ENCODE results near the gene TIMM9.

GRCh38 chr14:58408681-58409215 is 18.6 kb downstream of the TIMM9 start:
- TF ChIP-seq, protein P1, sequence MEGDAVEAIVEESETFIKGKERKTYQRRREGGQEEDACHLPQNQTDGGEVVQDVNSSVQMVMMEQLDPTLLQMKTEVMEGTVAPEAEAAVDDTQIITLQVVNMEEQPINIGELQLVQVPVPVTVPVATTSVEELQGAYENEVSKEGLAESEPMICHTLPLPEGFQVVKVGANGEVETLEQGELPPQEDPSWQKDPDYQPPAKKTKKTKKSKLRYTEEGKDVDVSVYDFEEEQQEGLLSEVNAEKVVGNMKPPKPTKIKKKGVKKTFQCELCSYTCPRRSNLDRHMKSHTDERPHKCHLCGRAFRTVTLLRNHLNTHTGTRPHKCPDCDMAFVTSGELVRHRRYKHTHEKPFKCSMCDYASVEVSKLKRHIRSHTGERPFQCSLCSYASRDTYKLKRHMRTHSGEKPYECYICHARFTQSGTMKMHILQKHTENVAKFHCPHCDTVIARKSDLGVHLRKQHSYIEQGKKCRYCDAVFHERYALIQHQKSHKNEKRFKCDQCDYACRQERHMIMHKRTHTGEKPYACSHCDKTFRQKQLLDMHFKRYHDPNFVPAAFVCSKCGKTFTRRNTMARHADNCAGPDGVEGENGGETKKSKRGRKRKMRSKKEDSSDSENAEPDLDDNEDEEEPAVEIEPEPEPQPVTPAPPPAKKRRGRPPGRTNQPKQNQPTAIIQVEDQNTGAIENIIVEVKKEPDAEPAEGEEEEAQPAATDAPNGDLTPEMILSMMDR (IDR thresholded peaks at IDR 0.05; ENCODE audit: low read depth, low read length, missing input control): no peak
- TF ChIP-seq, protein P2, sequence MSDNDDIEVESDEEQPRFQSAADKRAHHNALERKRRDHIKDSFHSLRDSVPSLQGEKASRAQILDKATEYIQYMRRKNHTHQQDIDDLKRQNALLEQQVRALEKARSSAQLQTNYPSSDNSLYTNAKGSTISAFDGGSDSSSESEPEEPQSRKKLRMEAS (IDR thresholded peaks at IDR 0.05): no peak
- TF ChIP-seq YY1 (IDR thresholded peaks at IDR 0.05) (no peak), RAD21 (IDR thresholded peaks at IDR 0.05) (no peak)
